ENCODE data around the gene ANKMY1.
"Not testable (repeated sequence)": the region's sequence is repeated elsewhere in the genome, so short reads cannot be mapped to it uniquely, and the experiment has no call there.

ANKMY1 gene

DNA sequence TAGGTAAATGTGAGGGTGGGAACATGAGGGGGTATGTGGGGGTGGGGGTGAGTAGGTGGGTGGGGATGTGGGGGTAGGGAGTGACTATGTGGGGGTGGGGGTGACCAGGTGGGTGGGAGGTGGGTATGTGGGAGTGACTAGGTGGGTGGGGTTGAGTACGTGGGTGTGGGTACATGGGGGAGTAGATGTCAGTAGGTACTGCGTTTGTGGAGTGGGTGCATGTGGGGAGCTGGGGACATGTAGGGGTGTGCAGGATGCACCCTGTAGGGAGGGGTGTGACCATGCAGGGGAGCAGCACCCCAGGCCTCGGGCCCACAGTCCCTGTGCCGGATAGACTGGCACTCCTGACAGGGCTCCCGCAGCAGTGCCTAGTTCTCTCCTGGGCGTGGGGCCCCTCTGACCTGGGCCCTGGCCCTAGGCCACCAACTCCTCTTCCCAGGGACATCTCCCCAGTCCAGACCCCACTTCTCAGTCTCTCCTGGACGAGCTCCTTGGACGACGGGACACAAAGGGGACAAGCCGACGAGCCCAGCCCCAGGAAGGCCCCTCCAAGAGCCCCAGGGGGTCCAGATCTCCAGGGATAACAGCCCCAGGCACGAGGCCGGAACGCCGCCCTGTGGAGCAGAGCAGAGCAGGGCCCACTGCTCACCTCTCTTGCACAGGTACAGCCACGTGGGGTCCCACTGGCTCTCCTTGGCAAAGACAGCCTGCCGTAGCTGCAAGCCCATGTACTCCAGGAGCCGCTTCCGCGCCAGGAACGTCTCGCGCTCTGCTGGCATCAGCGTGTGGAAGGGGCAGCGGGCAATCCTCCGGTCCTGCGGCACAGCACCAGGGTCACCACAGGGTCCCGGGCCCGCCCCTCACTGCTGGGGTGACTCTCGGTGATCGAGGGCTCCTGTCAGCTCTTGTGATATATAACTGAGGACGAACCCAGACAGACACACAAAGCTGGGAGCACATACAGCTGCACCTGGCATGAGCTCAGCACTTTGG lies 58.2 kb downstream of the ANKMY1 start:
- no peak for DNase-seq

DNA sequence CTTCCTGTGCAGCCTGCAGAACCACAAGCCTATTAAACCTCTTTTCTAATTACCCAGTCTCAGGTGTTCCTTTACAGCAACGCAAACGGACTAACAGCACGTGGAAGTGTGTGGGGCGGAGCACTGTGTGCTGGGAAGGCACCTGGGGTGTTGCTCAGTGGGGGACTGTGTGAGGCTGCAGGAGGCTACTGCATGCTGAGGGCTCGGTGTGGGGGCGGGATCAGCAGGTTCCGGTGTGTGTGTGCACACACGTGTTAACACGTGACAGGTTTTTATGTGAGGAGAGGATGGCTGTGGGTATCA lies 58.9 kb downstream of the ANKMY1 start:
- DNase-seq: no peak

DNA sequence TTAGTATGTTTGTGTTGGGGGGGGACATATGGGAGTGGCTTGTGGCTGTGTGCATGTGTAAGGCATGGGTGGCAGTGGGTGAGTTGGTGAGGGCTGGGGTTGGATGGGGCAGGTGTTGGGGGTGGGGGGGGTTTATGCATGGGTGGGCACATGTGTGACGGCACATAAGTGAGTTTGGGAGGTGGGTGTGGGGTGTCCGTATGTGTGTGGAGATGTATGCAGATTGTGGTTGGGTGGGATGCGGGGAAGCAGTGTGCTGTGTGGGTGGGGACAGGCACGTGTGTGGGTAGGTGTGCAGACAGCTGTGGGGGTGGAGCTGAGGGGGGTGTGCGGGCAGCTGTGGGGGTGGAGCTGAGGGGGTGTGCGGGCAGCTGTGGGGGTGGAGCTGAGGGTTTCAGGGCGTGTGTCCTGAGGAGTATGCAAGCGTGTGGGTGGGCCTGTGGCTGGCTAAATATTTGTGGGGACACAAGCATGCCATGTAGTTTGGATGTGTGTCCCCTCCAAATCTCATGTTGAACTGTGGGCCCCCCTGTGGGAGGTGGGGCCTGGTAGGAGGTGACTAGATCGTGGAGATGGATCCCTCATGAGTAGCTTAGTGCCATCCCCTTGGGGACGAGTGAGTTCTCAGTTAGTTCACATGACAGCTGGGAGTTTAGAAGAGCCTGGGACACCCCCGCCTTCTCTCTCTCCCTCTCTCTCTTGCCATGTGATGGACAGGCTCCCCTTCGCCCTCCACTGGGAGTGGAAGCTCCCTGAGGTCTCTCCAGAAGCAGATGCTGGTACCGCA lies 59.4 kb downstream of the ANKMY1 start:
- no peak for DNase-seq

GRCh38 chr2:240497082-240497481 lies 60.7 kb downstream of the ANKMY1 start:
- DNase-seq: not testable (repeated sequence)

DNA sequence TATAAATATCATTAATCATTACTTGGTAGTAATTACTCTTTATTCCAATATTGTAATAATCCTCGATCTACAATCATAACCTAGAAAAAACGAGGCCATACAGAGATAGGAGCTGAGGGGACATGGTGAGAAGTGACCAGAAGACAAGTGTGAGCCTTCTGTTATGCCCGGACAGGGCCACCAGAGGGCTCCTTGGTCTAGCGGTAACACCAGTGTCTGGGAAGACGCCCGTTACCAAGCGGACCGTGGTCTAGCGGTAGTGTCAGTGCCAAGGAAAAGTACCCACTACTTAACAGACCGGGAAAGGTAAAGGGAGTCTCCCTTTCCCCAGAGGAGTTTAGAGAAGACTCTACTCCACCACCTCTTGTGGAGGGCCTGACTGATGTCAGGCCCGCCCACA lies 62.8 kb downstream of the ANKMY1 start:
- not testable (repeated sequence) for DNase-seq

- DNase-seq: no peak
Observed at GRCh38 chr2:240494194-240494793, 63.5 kb downstream of the ANKMY1 start.

DNA sequence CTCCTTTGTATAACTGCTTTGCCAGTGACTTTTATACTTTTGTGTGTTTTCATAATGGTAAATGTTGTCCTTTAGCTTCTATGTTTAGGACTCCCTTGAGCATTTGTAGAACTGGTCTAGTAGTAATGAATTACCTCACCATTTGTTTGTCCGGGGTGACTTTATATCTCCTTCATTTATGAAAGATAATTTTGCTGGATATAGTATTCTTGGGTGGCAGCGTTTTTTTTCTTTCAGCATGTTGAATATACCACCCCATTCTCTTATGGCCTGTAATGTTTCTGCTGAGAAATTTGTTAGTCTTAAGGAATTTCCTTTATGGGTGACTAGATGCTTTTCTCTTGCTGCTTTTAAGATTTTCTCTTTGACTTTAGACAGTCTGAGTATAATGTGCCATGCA lies 66.3 kb downstream of the ANKMY1 start:
- DNase-seq: no peak

- no peak for DNase-seq
Observed at GRCh38 chr2:240482141-240482540, 75.6 kb downstream of the ANKMY1 start.

GRCh38 chr2:240481720-240482119 lies 76.1 kb downstream of the ANKMY1 start:
- DNase-seq: no peak

DNA sequence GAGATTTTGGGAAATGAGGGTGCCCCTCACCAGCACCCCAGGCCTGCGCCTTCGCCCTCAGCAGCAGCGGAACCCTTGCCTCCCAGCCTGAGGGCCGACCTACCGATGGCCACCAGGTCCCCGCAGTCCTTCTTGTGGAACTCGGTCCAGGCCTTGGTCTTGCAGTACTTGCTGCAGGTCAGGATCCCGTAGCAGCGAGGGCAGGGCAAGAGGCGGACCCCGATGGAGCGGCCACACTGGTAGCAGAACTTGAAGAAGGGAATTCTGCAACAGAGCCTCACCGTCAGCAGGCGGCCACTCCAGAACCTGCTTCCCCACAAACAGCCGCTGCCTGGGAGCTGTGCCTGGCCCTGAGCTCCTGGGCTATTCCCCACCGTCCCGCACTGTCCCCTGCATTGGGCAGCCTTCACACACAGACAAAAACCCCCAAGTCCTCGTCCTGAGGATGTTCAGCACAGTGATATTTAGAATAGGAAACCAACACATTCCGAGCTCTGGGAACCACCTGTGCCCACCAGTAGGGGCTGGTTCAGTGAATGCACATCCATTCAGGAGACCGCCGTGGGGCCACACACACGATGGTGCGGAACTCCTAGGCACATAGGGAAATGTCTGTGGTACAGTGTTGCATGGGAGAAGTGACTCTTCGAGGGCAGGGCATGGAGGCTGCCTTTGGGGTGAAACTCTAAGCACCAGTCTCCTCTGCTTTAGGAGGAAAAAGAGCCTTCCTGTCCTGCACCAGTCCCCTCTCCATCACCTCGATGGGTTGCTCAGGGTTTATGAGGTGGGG lies 76.8 kb downstream of the ANKMY1 start:
- DNase-seq: no peak

- no peak for DNase-seq
Observed at GRCh38 chr2:240479111-240479501, 78.7 kb downstream of the ANKMY1 start.

DNA sequence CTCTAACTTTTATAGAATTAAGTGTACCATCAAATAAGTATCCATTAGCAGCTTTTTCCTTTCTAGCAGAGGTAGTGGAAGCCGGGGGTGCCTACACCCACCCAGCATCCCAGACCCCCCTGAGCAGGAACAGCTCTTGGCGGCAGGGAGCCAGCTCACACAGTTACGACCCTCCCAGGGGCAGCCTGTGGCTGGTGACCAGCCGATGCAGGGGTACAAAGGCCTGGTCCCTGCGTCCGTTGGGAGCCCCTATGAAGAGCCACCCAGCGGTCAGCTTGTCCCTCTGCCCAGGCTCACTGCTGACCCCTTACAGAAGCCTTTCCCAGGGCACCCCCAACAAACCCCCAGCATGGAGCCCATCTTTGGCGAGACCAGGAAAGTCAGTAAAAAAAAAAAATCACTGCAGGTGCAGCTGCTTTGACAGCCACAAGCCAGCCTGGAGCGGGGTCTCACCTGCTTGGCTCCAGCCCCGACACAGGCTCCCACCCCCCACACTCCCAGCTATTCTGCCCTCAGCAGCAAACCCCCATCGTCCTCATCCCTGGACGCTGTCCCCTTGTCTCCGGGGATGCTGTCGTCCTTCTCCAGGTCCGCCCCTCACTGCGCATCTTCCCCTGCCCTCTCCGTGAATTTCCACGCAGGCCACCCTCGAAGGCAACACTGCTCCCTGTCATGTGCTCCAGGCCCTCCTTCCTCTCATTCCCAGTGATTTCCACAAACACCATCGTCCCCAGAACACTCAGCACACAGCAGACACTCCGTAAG lies 79.3 kb downstream of the ANKMY1 start:
- DNase-seq: no peak

DNA sequence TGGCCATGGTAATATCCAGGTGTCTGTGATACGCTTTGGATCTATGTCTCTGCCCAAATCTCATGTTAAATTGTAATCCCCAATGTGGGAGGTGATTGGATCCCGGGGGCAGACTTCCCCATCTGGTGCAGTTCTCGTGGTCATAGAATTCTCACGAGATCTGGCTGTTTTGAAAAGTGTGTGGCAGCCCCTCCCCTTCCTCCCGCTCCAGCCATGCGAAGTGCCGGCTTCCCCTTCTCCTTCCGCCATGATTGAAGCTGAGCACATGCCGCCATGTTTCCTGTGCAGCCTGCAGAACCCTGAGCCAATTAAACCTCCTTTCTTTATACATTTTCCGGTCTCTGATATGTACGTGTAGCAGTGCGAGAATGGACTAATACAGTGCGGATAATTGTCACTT lies 79.9 kb downstream of the ANKMY1 start:
- DNase-seq: no peak

- no peak for DNase-seq
Observed at GRCh38 chr2:240473211-240473610, 84.6 kb downstream of the ANKMY1 start.

- DNase-seq: no peak
Observed at GRCh38 chr2:240472078-240472790, 85.6 kb downstream of the ANKMY1 start.

- DNase-seq: no peak
Observed at GRCh38 chr2:240469740-240470139, 88.0 kb downstream of the ANKMY1 start.

DNA sequence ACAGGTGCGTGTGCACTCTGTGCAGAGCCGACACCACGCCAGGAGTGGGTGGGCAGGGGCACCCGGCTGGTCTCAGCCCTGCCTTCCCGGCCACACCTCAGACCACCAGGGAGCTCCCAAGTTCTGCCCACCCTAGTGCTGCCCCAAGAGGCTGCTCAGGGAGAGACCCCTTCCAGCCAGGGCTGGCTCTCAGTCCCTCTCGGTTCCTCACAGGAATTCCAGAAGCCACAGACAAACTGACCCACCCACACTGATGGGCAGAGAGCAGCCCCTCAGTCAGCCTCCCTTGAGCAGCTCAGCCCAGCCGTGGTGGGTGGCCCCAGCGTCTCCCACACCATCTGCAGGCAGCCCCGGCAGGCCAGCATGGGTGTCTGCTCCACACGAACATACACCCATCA lies 88.5 kb downstream of the ANKMY1 start:
- no peak for DNase-seq

GRCh38 chr2:240468303-240469238 lies 89.2 kb downstream of the ANKMY1 start:
- DNase-seq: no peak

DNA sequence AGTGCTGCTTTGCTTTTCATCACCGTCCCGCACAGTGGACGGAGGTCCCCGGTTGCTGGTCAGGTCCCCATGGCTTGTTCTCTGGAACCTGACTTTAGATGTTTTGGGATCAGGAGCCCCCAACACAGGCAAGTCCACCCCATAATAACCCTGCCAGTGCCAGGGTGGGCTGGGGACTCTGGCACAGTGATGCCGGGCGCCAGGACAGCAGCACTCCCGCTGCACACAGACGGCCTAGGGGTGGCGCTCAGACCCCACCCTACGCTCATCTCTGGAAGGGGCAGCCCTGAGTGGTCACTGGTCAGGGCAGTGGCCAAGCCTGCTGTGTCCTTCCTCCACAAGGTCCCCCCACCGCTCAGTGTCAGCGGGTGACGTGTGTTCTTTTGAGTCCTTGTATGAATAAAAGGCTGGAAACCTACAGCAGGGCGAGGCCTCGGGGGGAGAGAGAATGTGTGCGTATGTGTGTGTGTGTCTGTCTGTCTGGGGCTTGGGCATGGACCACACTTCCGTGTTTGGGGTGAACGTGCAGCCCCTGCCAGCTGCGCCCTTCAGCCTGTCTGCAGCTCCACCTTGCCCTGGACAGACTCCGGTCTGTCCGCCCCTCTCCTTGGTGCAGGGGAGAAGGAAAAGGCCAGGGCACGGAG lies 90.0 kb downstream of the ANKMY1 start:
- DNase-seq: no peak

DNA sequence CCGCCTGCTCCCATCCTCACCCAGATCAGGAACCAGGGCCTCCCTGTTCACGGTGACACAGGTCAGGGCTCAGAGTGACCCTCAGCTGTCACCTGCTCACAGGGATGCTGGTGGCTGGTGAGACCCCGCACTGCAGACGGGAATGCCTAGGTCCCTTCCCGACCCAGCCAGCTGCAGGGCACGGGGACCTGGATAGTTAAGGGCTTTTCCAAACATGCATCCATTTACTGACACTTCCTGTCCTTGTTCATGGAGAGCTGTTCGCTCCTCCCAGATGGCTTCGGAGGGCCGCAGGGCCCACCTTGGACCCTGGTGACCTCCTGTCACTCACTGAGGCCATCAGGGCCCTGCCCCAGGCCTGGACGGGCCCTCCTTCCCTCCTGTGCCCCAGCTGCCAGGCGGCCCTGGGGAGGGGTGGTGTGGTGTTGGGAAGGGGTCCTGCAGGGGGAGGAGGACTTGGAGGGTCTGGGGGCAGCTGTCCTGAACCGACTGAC lies 90.6 kb downstream of the ANKMY1 start:
- DNase-seq: no peak
